GM12878 (cell line): ENCODE data around the gene TECPR1. TPM values are rescaled to one million over a fixed set of nuclear protein-coding genes. Genes with fewer than 3 reads are reported as not detected.
"Not testable (repeated sequence)": the region's sequence is repeated elsewhere in the genome, so short reads cannot be mapped to it uniquely, and the experiment has no call there.

ENCODE experiments used
- ATAC-seq: fragments of 200-7000 bp; cut with Tn5 transposase; 3 replicates; pipeline ENCODE4 v1.9.1; 2020; ENCODE audit warnings: mild to moderate bottlenecking, moderate library complexity
- BruUV-seq: library from RNA; stranded (reverse); fragments of 400-500 nt; replicated peaks from 2 replicates; lab custom pipeline; 2021; lab: Mats Ljungman, UMichigan
- CTCF ChIA-PET: fragments of 300-600 bp; sonication (Branson Sonifier 250); formaldehyde crosslinking; extraction: SDS; loops from one replicate; lab custom pipeline; 2021; ENCODE audit warnings: inconsistent platforms; lab: Yijun Ruan, JAX
- POLR2A ChIA-PET: fragments of 350-600 bp; formaldehyde crosslinking; extraction: SDS; loops from one replicate; lab custom pipeline; 2021; ENCODE audit warnings: inconsistent platforms; lab: Charles Lee
- RAD21 ChIA-PET: fragments of 300-600 bp; sonication (Branson Sonifier 250); formaldehyde crosslinking; loops from one replicate; lab custom pipeline; 2023; ENCODE audit warnings: antibody characterized with exemption; ENCODE audit not compliant: unreplicated experiment; lab: Charles Lee
- SMC1A ChIA-PET: fragments of 300-600 bp; sonication (Branson Sonifier 250); formaldehyde crosslinking; loops from one replicate; lab custom pipeline; 2023; ENCODE audit not compliant: unreplicated experiment, uncharacterized antibody; lab: Charles Lee
- DNase-seq: peaks from one replicate; pipeline ENCODE4 v3.0.0-alpha.2; 2011; ENCODE audit warnings: low read depth, low spot score
- FAIRE-seq: peaks from 3 replicates; lab custom pipeline; 2011; peaks lifted over from hg19 to GRCh38; lab: Jason Lieb, UNC
- H2AFZ ChIP-seq: 2 replicates; pipeline ENCODE4 v1.6.0; 2011; ENCODE audit warnings: low read depth, low read length, control low read depth; ENCODE audit not compliant: control insufficient read depth
- H3K27ac ChIP-seq: 2 replicates; pipeline ENCODE4 v1.5.1; 2011; ENCODE audit warnings: control low read depth; ENCODE audit not compliant: control insufficient read depth, insufficient read depth
- H3K27me3 ChIP-seq, 2 experiments: replicated peaks in 1 of 2; 2 replicates each; pipeline versions ENCODE4 v1.6.0 to v1.6.1; 2011; ENCODE audit warnings: low read length in 1 of 2; ENCODE audit not compliant: control insufficient read depth in 2 of 2, insufficient read depth in 2 of 2
- H3K36me3 ChIP-seq, 2 experiments: 2 replicates each; pipeline ENCODE4 v1.5.1; 2011; ENCODE audit warnings: low read length in 1 of 2; ENCODE audit not compliant: control insufficient read depth in 2 of 2, insufficient read depth in 2 of 2
- H3K4me1 ChIP-seq: 2 replicates; pipeline ENCODE4 v1.6.1; 2011; ENCODE audit warnings: mild to moderate bottlenecking, low read length, moderate library complexity, mixed read lengths; ENCODE audit not compliant: control insufficient read depth, insufficient read depth
- H3K4me2 ChIP-seq: 2 replicates; pipeline ENCODE4 v1.6.0; 2011; ENCODE audit warnings: control low read depth; ENCODE audit not compliant: control insufficient read depth, insufficient read depth
- H3K4me3 ChIP-seq: fragments of 200-600 bp; sonication (generic); 2 replicates; pipeline ENCODE4 v1.5.1; 2016
- H3K79me2 ChIP-seq: 2 replicates; pipeline ENCODE4 v1.6.0; 2011; ENCODE audit warnings: low read length; ENCODE audit not compliant: control insufficient read depth, insufficient read depth
- H3K9ac ChIP-seq: 2 replicates; pipeline ENCODE4 v1.8.0; 2011; ENCODE audit warnings: low read length, control low read depth, mixed read lengths; ENCODE audit not compliant: control insufficient read depth, insufficient read depth
- H3K9me3 ChIP-seq: replicated peaks from 3 replicates; pipeline ENCODE4 v1.5.1; 2011; ENCODE audit warnings: mild to moderate bottlenecking, low read length; ENCODE audit not compliant: control insufficient read depth, insufficient read depth
- H4K20me1 ChIP-seq: 2 replicates; pipeline ENCODE4 v1.6.0; 2011; ENCODE audit not compliant: control insufficient read depth, insufficient read depth
- EED ChIP-seq: sonication (generic); IDR thresholded peaks from 2 replicates; pipeline ENCODE4 v1.6.1; 2016; ENCODE audit warnings: antibody characterized with exemption, low read depth
- IKZF2 ChIP-seq, 2 experiments: fragments of 450-650 bp; IDR thresholded peaks; 2 replicates each; pipeline ENCODE4 v1.6.1; 2017; ENCODE audit warnings: mild to moderate bottlenecking in 2 of 2, moderate library complexity in 2 of 2
- IRF4 ChIP-seq: IDR thresholded peaks from 2 replicates; pipeline ENCODE4 v1.6.1; 2011; ENCODE audit warnings: low read depth, low read length
- JUNB ChIP-seq: IDR thresholded peaks from 2 replicates; pipeline ENCODE4 v1.6.1; 2016; ENCODE audit warnings: antibody characterized with exemption, mild to moderate bottlenecking
- NFIC ChIP-seq: IDR thresholded peaks from 2 replicates; pipeline ENCODE4 v1.6.1; 2012; ENCODE audit warnings: low read depth, mild to moderate bottlenecking, inconsistent platforms, low read length, moderate library complexity
- RUNX3 ChIP-seq: IDR thresholded peaks from 2 replicates; pipeline ENCODE4 v1.6.1; 2012; ENCODE audit warnings: low read length, inconsistent platforms
- SPI1 ChIP-seq: IDR thresholded peaks from 2 replicates; pipeline ENCODE4 v1.6.1; 2011; ENCODE audit warnings: low read depth, mild to moderate bottlenecking, low read length, moderate library complexity, borderline replicate concordance; ENCODE audit not compliant: insufficient read depth
- YBX1 ChIP-seq: fragments of 450-650 bp; IDR thresholded peaks from 2 replicates; pipeline ENCODE4 v1.6.1; 2016; ENCODE audit warnings: antibody characterized with exemption
- WGBS: methylation state at CpG from one replicate; pipeline ENCODE4 v1.1.6; 2016; ENCODE audit warnings: low lambda C conversion rate; ENCODE audit not compliant: insufficient replicate concordance, insufficient coverage; ENCODE audit errors: missing lambda C conversion rate; 5-methylcytosine and 5-hydroxymethylcytosine counted together
- in situ Hi-C: fragments of 300-500 bp; cut with MboI; formaldehyde crosslinking; loops from 9 replicates; pipeline ENCODE4 v1.14.3; 2018; ENCODE audit warnings: mixed read lengths
- intact Hi-C: fragments of 100-400 bp; cut with micrococcal nuclease; formaldehyde crosslinking; loops from one replicate; pipeline ENCODE4 v1.14.2; 2022; ENCODE audit not compliant: unreplicated experiment
- polyA plus RNA-seq, 11 experiments: library from polyadenylated mRNA; depleted of rRNA in 4 of 11; unstranded in 6 of 11; stranded (reverse) in 5 of 11; fragments of >200 nt; fragmentation: Nextera tagmentation in 4 of 11; fragmentation: Illumina TruSeq in 1 of 11; extraction: Ambion mirVana in 4 of 11; extraction: Trizol in 1 of 11; gene quantifications; 1 replicate in 1 of 11; 2 replicates in 10 of 11; pipeline versions ENCODE4 v1.2.1 to v1.2.3, GENCODE V29; 2011 to 2016; ENCODE audit warnings: inconsistent platforms in 2 of 11, missing spikeins in 2 of 11, low read depth in 1 of 11
- total RNA-seq, 4 experiments: library from RNA; depleted of rRNA in 3 of 4; stranded (reverse); fragments of >200 nt in 3 of 4; fragmentation: Illumina TruSeq in 1 of 4; extraction: Trizol in 1 of 4; gene quantifications; 2 replicates each; pipeline versions ENCODE4 v1.2.1 to v1.2.3, GENCODE V29; 2013 to 2021

The TECPR1 gene
- total and polyA plus RNA-seq, 10 of the 15 experiments (the other 5 are each of a cell fraction or from before 2014, with no cell fraction given) = 0.26 to 16.8 (median 4.2) TPM

DNA sequence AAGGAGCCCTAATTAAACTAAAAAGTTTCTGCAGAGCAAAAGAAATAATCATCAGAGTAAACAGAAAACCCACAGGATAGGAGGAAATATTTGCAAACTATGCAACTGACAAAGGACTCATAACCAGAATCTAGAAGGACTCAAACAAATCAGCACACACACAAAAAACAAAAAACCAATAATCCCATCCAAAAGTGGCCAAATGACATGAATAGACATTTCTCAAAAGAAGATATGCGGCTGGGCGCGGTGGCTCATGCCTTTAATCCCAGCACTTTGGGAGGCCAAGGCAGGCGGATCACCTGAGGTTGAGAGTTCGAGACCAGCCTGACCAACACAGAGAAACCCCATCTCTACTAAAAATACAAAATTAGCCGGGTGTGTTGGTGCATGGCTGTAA lies 32.6 kb downstream of the TECPR1 start:
- BruUV-seq, H3K27ac ChIP-seq, H3K27me3 ChIP-seq, H2AFZ ChIP-seq, H3K4me3 ChIP-seq, H4K20me1 ChIP-seq, H3K9me3 ChIP-seq, CTCF ChIA-PET, POLR2A ChIA-PET, RAD21 ChIA-PET, SMC1A ChIA-PET, in situ Hi-C loops, H3K79me2 ChIP-seq, FAIRE-seq, DNase-seq, H3K36me3 ChIP-seq, H3K9ac ChIP-seq: not testable (repeated sequence)
- TF ChIP-seq RUNX3 (peak; percentile 63), IRF4 (0 out of 2 replicates have a peak, but pooled peaks have one; percentile 18), NFIC (0 out of 2 replicates have a peak, but pooled peaks have one; percentile 22), JUNB (peak; percentile 65)
- ATAC-seq = peak; percentile 29
- peaks cover 24% of the 10 kb centered on the region for H3K4me1 ChIP-seq
- intact Hi-C loops = loop anchor here (2.0 kb wide), 1 partner anchor 17 kb away; no protein-coding TSS in a partner anchor
- H3K4me2 ChIP-seq = peak overlapping the region; percentile 33; the same call in 1 of the 2 replicates
- 24% methylated on average over 6 of the region's 6 CpGs for WGBS

DNA sequence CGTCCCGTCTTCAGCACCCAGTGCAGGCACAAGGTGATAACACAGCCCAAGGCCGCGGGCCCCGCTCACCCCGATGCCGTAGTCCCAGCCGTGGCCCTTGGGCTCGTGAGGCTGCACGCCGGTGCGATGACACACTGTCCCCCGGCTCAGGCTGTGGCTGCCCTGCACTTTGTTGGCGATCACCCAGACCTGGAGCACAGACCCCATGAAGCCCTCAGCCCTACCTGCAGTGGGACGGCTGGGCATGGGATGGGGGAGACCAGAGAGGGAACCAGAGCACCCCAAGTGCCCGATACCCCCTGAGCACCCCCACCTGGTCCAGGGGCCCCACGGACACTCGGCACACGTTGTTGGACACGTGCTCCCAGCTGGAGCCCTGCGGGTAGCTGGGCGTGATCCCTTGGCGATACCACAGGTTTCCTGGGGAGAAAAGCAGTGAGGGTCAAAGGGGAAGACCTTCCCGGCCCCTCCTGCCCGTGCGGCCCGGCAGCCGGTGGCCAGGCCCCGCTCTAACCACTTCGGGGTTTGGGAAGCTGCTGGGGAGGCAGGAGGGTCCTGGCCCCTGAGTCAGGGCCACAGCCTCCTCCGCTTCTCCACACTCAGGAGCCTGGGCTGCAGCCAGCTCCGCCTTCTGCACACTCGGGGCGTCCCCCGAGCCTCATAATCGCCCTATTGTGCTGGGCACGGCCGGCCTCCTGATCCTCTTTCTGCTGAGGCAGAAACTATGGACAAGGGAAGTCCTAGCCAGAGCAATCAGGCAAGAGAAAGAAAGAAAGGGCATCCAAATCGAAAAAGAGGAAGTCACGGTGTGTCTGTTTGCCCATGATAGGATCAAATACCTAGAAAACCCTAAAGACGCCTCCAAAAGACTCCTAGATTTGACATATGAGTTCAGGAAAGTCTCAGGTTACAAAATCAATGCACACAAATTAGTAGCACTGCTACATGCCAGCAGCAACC lies 34.1 kb downstream of the TECPR1 start:
- ATAC-seq (peak; percentile 50), FAIRE-seq (peak; percentile 38), DNase-seq (no peak)
- 77% methylated on average over 41 of the region's 41 CpGs for WGBS
- Histone ChIP-seq H4K20me1 (no peaks in the 10 kb centered on the region), H3K36me3 (no peaks in the 10 kb centered on the region), H3K4me2 (0 out of 2 replicates have a peak overlapping the region, but pooled peaks have one; percentile 2), H3K27me3 (no peaks in the 10 kb centered on the region), H3K79me2 (no peaks in the 10 kb centered on the region), H3K4me3 (no peak overlapping the region; the same call in 1 of the 2 replicates), H3K27ac (no peak overlapping the region), H2AFZ (no peak overlapping the region), H3K9me3 (no peaks in the 10 kb centered on the region), H3K4me1 (peaks cover 24% of the 10 kb centered on the region), H3K9ac (no peak overlapping the region)
- POLR2A ChIA-PET = no interaction called here
- CTCF ChIA-PET = no interaction called here
- in situ Hi-C loops (no loop called here), intact Hi-C loops (loop anchor here (2.0 kb wide), 1 partner anchor 15 kb away; no protein-coding TSS in a partner anchor)
- SMC1A ChIA-PET = no interaction called here
- BruUV-seq = no TSS peak
- RAD21 ChIA-PET = interaction anchor here (1.7 kb wide), 1 partner anchor 16 kb away, joined by 7 read pairs; no protein-coding TSS in a partner anchor
- TF ChIP-seq IKZF2 (IDR thresholded peaks at IDR 0.05) (0 out of 4 replicates have a peak, but pooled peaks of 1 of the 2 experiments have one; percentile 10), SPI1 (peak; percentile 92), YBX1 (no peak), EED (0 out of 2 replicates have a peak, but pooled peaks have one; percentile 35)
